Measurements from ENCODE around the gene ANXA2R.

Gene ANXA2R

DNA sequence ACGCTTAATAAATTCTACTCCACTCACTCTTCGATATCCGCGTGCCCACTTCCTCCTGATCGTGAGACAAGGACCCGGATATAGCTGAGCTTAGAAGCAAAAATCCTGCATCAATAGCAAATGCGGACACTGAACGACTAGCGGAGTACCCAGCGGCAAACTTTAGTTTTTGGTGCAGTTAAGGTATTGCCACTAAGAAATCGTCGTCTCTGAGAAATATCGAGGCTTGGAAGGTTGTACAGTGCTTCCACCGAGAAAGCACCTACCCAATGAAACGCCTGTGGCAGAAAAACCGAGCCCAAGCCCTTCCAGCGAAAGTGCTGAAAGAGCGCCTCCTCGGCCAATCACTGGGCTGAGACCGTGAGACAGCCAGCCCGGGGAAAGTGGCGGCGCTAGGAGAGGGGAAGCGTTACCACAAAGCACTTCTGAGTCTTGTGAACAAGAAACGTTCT lies 32.2 kb downstream of the ANXA2R start (continued):
- TF ChIP-seq, protein P1, sequence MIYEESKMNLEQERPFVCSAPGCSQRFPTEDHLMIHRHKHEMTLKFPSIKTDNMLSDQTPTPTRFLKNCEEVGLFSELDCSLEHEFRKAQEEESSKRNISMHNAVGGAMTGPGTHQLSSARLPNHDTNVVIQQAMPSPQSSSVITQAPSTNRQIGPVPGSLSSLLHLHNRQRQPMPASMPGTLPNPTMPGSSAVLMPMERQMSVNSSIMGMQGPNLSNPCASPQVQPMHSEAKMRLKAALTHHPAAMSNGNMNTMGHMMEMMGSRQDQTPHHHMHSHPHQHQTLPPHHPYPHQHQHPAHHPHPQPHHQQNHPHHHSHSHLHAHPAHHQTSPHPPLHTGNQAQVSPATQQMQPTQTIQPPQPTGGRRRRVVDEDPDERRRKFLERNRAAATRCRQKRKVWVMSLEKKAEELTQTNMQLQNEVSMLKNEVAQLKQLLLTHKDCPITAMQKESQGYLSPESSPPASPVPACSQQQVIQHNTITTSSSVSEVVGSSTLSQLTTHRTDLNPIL (CRISPR knock-in tag; IDR thresholded peaks at IDR 0.05; ENCODE audit: low read depth) = no peak
- no peak for TF ChIP-seq ZNF70 (CRISPR knock-in tag; IDR thresholded peaks at IDR 0.05)

DNA sequence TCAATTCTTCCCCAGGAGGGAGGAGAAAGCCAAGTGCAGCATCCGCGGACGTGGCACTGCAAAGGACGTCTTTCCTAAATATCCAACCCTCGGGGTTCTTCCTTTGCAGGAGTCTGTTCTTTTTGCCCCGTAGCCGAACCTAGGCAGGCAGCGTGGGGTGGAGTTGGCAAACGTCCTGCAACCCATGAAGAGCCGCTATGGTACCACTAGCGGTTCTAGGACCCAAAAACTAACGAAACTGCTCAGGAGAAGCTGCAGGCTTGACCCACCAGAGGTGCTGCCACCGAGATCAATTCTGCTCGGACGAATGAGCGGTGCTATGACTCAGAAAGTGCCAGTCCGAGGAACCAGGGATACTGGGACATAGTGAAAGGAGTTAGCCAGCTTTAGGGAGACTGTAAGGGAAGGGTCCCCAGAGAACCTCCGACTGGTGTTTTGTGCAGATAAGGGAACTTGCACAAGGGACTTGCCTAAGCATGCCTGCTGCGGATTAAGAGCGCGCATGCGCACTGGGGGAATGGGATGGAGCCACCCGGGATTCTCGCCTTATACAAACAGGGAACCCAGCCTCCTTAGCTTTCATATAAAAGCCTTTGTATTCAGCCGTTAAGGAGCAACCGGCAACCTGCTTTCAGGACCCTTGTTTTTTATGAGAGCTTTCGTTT lies 32.7 kb downstream of the ANXA2R start:
- ATAC-seq = peak; percentile 59
- TF ChIP-seq ZFP3 (CRISPR knock-in tag; IDR thresholded peaks at IDR 0.05) = no peak
- no peak for TF ChIP-seq ZC3H10 (CRISPR knock-in tag; IDR thresholded peaks at IDR 0.05)
- TF ChIP-seq, protein P2, sequence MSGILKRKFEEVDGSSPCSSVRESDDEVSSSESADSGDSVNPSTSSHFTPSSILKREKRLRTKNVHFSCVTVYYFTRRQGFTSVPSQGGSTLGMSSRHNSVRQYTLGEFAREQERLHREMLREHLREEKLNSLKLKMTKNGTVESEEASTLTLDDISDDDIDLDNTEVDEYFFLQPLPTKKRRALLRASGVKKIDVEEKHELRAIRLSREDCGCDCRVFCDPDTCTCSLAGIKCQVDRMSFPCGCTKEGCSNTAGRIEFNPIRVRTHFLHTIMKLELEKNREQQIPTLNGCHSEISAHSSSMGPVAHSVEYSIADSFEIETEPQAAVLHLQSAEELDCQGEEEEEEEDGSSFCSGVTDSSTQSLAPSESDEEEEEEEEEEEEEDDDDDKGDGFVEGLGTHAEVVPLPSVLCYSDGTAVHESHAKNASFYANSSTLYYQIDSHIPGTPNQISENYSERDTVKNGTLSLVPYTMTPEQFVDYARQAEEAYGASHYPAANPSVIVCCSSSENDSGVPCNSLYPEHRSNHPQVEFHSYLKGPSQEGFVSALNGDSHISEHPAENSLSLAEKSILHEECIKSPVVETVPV (CRISPR knock-in tag; IDR thresholded peaks at IDR 0.05) = no peak
- TF ChIP-seq CSDC2 (CRISPR knock-in tag; IDR thresholded peaks at IDR 0.05) = no peak
- no peak for TF ChIP-seq ARNTL (CRISPR knock-in tag; IDR thresholded peaks at IDR 0.05; ENCODE audit: borderline replicate concordance, low read depth)
- no peak for TF ChIP-seq ZNF8 (CRISPR knock-in tag; IDR thresholded peaks at IDR 0.05)
- TF ChIP-seq PPARA (CRISPR knock-in tag; IDR thresholded peaks at IDR 0.05; ENCODE audit: borderline replicate concordance) = no peak
- TF ChIP-seq ZFP30 (CRISPR knock-in tag; IDR thresholded peaks at IDR 0.05) = no peak

DNA sequence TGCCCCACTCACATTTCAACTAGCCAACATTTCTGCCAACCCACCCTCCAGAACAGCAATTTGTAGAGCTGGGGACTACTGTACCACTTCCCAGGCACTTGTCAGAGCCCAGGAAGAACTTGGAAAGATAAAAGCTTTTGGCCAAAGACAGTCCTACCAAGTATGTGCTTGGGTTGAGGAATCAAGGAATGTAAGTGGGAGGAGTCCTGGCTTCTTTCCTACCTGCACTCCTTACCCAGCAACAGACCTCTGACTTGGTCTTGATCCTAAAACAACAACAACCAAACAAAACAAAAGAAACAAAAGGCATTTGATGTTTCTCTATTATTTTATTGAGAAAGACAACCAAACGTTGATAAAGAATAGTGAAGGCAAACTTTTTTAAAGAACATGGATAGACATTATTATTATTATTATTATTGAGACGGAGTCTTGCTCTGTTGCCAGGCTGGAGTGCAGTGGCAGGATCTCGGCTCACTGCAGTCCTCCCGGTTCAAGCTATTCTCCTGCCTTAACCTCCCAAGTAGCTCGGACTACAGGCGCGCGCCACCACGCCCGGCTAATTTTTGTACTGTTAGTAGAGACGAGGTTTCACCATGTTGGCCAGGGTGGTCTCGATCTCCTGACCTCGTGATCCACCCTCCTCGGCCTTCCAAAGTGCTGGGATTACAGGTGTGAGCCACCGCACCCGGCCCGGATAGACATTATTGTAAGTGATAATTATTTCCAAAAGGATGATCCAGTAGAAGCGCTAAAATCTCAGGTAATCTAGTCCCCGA lies 33.5 kb downstream of the ANXA2R start:
- no peak for ATAC-seq
- TF ChIP-seq, protein P3, sequence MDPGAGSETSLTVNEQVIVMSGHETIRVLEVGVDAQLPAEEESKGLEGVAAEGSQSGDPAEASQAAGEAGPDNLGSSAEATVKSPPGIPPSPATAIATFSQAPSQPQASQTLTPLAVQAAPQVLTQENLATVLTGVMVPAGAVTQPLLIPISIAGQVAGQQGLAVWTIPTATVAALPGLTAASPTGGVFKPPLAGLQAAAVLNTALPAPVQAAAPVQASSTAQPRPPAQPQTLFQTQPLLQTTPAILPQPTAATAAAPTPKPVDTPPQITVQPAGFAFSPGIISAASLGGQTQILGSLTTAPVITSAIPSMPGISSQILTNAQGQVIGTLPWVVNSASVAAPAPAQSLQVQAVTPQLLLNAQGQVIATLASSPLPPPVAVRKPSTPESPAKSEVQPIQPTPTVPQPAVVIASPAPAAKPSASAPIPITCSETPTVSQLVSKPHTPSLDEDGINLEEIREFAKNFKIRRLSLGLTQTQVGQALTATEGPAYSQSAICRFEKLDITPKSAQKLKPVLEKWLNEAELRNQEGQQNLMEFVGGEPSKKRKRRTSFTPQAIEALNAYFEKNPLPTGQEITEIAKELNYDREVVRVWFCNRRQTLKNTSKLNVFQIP (CRISPR knock-in tag; IDR thresholded peaks at IDR 0.05; ENCODE audit: borderline replicate concordance, low read depth) = no peak
- TF ChIP-seq, protein P2 (CRISPR knock-in tag; IDR thresholded peaks at IDR 0.05) = no peak
- TF ChIP-seq ZC3H10 (CRISPR knock-in tag; IDR thresholded peaks at IDR 0.05) (no peak), CSDC2 (CRISPR knock-in tag; IDR thresholded peaks at IDR 0.05) (no peak), ZFP30 (CRISPR knock-in tag; IDR thresholded peaks at IDR 0.05) (no peak), TOX (CRISPR knock-in tag; IDR thresholded peaks at IDR 0.05; ENCODE audit: borderline replicate concordance) (no peak), ZNF70 (CRISPR knock-in tag; IDR thresholded peaks at IDR 0.05) (no peak), BACH2 (CRISPR knock-in tag; IDR thresholded peaks at IDR 0.05; ENCODE audit: borderline replicate concordance) (no peak), TCF4 (CRISPR knock-in tag; IDR thresholded peaks at IDR 0.05; ENCODE audit: borderline replicate concordance) (no peak), ZFP3 (CRISPR knock-in tag; IDR thresholded peaks at IDR 0.05) (no peak), ARNTL (CRISPR knock-in tag; IDR thresholded peaks at IDR 0.05; ENCODE audit: borderline replicate concordance, low read depth) (no peak), ZNF8 (CRISPR knock-in tag; IDR thresholded peaks at IDR 0.05) (no peak)
- TF ChIP-seq, protein P4, sequence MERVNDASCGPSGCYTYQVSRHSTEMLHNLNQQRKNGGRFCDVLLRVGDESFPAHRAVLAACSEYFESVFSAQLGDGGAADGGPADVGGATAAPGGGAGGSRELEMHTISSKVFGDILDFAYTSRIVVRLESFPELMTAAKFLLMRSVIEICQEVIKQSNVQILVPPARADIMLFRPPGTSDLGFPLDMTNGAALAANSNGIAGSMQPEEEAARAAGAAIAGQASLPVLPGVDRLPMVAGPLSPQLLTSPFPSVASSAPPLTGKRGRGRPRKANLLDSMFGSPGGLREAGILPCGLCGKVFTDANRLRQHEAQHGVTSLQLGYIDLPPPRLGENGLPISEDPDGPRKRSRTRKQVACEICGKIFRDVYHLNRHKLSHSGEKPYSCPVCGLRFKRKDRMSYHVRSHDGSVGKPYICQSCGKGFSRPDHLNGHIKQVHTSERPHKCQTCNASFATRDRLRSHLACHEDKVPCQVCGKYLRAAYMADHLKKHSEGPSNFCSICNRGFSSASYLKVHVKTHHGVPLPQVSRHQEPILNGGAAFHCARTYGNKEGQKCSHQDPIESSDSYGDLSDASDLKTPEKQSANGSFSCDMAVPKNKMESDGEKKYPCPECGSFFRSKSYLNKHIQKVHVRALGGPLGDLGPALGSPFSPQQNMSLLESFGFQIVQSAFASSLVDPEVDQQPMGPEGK (CRISPR knock-in tag; IDR thresholded peaks at IDR 0.05; ENCODE audit: borderline replicate concordance) = no peak

DNA sequence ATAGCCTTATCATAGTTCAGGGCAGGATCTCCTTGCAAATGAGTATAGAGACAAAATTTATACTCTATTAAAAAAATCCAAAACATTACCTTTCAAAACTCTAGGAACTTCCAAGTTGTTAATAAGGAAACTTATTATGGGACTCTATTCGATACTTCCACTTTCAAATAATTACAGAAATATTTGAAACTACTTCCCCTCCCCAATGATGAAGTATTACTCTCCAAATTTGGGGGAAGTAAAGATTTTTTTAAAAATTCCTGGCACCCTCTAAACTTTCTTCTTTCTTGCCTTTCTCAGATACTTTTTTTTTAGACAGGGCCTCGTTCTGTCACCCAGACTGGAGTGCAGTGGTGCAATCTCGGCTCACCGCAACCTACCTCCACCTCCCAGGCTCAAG lies 35.1 kb downstream of the ANXA2R start:
- TF ChIP-seq, protein P5, sequence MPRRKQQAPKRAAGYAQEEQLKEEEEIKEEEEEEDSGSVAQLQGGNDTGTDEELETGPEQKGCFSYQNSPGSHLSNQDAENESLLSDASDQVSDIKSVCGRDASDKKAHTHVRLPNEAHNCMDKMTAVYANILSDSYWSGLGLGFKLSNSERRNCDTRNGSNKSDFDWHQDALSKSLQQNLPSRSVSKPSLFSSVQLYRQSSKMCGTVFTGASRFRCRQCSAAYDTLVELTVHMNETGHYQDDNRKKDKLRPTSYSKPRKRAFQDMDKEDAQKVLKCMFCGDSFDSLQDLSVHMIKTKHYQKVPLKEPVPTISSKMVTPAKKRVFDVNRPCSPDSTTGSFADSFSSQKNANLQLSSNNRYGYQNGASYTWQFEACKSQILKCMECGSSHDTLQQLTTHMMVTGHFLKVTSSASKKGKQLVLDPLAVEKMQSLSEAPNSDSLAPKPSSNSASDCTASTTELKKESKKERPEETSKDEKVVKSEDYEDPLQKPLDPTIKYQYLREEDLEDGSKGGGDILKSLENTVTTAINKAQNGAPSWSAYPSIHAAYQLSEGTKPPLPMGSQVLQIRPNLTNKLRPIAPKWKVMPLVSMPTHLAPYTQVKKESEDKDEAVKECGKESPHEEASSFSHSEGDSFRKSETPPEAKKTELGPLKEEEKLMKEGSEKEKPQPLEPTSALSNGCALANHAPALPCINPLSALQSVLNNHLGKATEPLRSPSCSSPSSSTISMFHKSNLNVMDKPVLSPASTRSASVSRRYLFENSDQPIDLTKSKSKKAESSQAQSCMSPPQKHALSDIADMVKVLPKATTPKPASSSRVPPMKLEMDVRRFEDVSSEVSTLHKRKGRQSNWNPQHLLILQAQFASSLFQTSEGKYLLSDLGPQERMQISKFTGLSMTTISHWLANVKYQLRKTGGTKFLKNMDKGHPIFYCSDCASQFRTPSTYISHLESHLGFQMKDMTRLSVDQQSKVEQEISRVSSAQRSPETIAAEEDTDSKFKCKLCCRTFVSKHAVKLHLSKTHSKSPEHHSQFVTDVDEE (CRISPR knock-in tag; IDR thresholded peaks at IDR 0.05) = no peak
- TF ChIP-seq ISL1 (CRISPR knock-in tag; IDR thresholded peaks at IDR 0.05) = no peak
- TF ChIP-seq ZFP30 (CRISPR knock-in tag; IDR thresholded peaks at IDR 0.05) = no peak
- TF ChIP-seq OSR1 (CRISPR knock-in tag; IDR thresholded peaks at IDR 0.05) = no peak
- TF ChIP-seq ZNF565 (CRISPR knock-in tag; conservative IDR thresholded peaks at IDR 0.05; ENCODE audit: low read depth) = no peak
- TF ChIP-seq TCF4 (CRISPR knock-in tag; IDR thresholded peaks at IDR 0.05; ENCODE audit: borderline replicate concordance) = no peak
- ATAC-seq = no peak
